ENCODE data around the gene DHCR7.

DNA sequence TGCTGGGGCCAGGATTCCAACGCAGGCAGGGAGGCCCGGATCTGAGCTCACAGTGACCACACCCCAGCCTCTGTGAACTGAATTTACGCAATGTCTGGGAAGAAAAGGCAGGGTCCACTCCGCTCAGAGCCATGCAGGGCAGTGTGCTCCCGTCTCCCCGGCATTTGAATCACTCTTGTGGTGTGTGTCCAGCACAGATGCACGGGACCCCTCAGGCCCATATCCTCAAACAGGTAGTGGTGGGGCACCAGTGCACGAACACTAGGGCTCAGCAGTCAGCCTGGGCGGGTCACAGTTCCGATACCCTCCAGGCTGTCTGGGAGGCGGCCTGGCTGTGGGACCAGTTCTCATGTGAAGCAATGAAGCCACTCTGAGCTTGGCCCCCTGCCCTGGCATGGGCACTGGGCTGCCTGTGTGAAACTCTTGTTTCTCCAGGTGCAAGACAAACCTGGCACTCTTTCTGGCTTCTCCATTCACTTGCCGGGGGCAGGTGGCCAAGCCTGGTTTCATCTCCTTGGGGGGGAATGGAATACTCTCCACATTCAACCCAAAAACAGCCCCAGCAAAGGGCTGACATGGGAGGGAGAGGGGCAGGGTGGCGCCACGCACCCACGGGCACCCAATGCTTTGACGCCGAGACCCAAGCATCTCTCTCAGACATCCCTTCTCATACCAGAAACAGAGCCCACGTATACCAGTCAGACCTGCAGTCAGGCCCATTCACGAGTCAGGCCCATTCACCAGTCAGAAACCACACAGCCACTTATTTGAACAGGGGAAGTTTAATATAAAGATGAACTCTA is 14.3 kb downstream of the DHCR7 start:
- TF ChIP-seq EZH2phosphoT487 (IDR thresholded peaks at IDR 0.05; ENCODE audit: unreplicated experiment), result no peak
- TF ChIP-seq CTCF (conservative IDR thresholded peaks at IDR 0.05; ENCODE audit: low read depth in 2 of 2), result no peak
- TF ChIP-seq, protein P1, sequence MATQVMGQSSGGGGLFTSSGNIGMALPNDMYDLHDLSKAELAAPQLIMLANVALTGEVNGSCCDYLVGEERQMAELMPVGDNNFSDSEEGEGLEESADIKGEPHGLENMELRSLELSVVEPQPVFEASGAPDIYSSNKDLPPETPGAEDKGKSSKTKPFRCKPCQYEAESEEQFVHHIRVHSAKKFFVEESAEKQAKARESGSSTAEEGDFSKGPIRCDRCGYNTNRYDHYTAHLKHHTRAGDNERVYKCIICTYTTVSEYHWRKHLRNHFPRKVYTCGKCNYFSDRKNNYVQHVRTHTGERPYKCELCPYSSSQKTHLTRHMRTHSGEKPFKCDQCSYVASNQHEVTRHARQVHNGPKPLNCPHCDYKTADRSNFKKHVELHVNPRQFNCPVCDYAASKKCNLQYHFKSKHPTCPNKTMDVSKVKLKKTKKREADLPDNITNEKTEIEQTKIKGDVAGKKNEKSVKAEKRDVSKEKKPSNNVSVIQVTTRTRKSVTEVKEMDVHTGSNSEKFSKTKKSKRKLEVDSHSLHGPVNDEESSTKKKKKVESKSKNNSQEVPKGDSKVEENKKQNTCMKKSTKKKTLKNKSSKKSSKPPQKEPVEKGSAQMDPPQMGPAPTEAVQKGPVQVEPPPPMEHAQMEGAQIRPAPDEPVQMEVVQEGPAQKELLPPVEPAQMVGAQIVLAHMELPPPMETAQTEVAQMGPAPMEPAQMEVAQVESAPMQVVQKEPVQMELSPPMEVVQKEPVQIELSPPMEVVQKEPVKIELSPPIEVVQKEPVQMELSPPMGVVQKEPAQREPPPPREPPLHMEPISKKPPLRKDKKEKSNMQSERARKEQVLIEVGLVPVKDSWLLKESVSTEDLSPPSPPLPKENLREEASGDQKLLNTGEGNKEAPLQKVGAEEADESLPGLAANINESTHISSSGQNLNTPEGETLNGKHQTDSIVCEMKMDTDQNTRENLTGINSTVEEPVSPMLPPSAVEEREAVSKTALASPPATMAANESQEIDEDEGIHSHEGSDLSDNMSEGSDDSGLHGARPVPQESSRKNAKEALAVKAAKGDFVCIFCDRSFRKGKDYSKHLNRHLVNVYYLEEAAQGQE (IDR thresholded peaks at IDR 0.05; ENCODE audit: unreplicated experiment), result no peak
- no peak for TF ChIP-seq POLR2AphosphoS5 (IDR thresholded peaks at IDR 0.05; ENCODE audit: low read depth)
- no peak for TF ChIP-seq EZH2 (IDR thresholded peaks at IDR 0.05; ENCODE audit: low read depth, unreplicated experiment)
- no peak for TF ChIP-seq ETS1 (IDR thresholded peaks at IDR 0.05)

All from GM23338 (cell line).